ENCODE results near the gene SLC9A7.

Gene SLC9A7

GRCh38 chrX:46670316-46670715 is 88.6 kb downstream of the SLC9A7 start (continued):
- TF ChIP-seq ZBTB10 (tag by site-specific recombination; IDR thresholded peaks at IDR 0.05): no peak
- TF ChIP-seq MZF1 (tag by site-specific recombination; IDR thresholded peaks at IDR 0.05; ENCODE audit: borderline replicate concordance): no peak
- TF ChIP-seq ZBTB21 (tag by site-specific recombination; IDR thresholded peaks at IDR 0.05): no peak
- no peak for TF ChIP-seq ZBTB49 (tag by site-specific recombination; IDR thresholded peaks at IDR 0.05; ENCODE audit: low read depth)
- TF ChIP-seq ZNF426 (tag by site-specific recombination; IDR thresholded peaks at IDR 0.05): no peak
- no peak for TF ChIP-seq ZNF785 (tag by site-specific recombination; IDR thresholded peaks at IDR 0.05)

- TF ChIP-seq ZBTB44 (tag by site-specific recombination; IDR thresholded peaks at IDR 0.05): no peak
- TF ChIP-seq ZNF624 (tag by site-specific recombination; IDR thresholded peaks at IDR 0.05): no peak
- no peak for TF ChIP-seq EGR2 (tag by site-specific recombination; IDR thresholded peaks at IDR 0.05; ENCODE audit: low read depth)
- no peak for TF ChIP-seq ZNF148 (tag by site-specific recombination; IDR thresholded peaks at IDR 0.05; ENCODE audit: borderline replicate concordance)
- no peak for TF ChIP-seq PBX3 (CRISPR knock-in tag; IDR thresholded peaks at IDR 0.05)
- no peak for TF ChIP-seq SALL2 (tag by site-specific recombination; IDR thresholded peaks at IDR 0.05; ENCODE audit: borderline replicate concordance)
- TF ChIP-seq ZNF350 (tag by site-specific recombination; IDR thresholded peaks at IDR 0.05): no peak
- no peak for TF ChIP-seq GLI4 (tag by site-specific recombination; IDR thresholded peaks at IDR 0.05)
- TF ChIP-seq TCF7L2 (IDR thresholded peaks at IDR 0.05; ENCODE audit: borderline replicate concordance, low read depth, low read length): no peak
- no peak for TF ChIP-seq ZNF341 (tag by site-specific recombination; IDR thresholded peaks at IDR 0.05; ENCODE audit: low read depth)
- TF ChIP-seq ZNF2 (tag by site-specific recombination; IDR thresholded peaks at IDR 0.05): no peak
- TF ChIP-seq KLF10 (tag by site-specific recombination; IDR thresholded peaks at IDR 0.05): no peak
- no peak for TF ChIP-seq ZNF19 (tag by site-specific recombination; IDR thresholded peaks at IDR 0.05; ENCODE audit: low read depth)
- no peak for TF ChIP-seq ZNF140 (tag by site-specific recombination; IDR thresholded peaks at IDR 0.05)
- no peak for TF ChIP-seq ZNF146 (tag by site-specific recombination; IDR thresholded peaks at IDR 0.05)
- TF ChIP-seq ZNF776 (tag by site-specific recombination; IDR thresholded peaks at IDR 0.05; ENCODE audit: borderline replicate concordance): no peak
- TF ChIP-seq ZNF121 (tag by site-specific recombination; IDR thresholded peaks at IDR 0.05): no peak
- no peak for TF ChIP-seq ZBTB26 (tag by site-specific recombination; optimal IDR thresholded peaks at IDR 0.05)
- no peak for TF ChIP-seq ZNF792 (tag by site-specific recombination; IDR thresholded peaks at IDR 0.05)
- TF ChIP-seq ZNF10 (tag by site-specific recombination; IDR thresholded peaks at IDR 0.05): no peak
- Histone ChIP-seq H3K36me3 (ENCODE audit: control insufficient read depth in 2 of 2, insufficient read depth in 1 of 2, low read length in 2 of 2) (peaks cover 0 to 12% of the 10 kb centered on the region in 2 experiments; a peak in 1 of 3 replicates), H3K9me3 (ENCODE audit: control insufficient read depth, insufficient read depth, low read depth, low read length) (no peaks in the 10 kb centered on the region), H3K27ac (ENCODE audit: extremely low read depth, low read depth, low read length) (no peak overlapping the region), H3K4me1 (ENCODE audit: control insufficient read depth, insufficient read depth, low read length) (0 out of 2 replicates have a peak, but pooled peaks cover 4% of the 10 kb centered on the region), H3K4me3 (ENCODE audit: low read depth, low read length) (no peak overlapping the region)
- ChIA-PET POLR2A (no interaction called here), CTCF (no interaction called here)
These were observed 92.1 kb downstream of the SLC9A7 start for GRCh38 chrX:46666831-46667230.
